ENCODE measurements around the gene KCNJ6. TPM values are rescaled to one million over a fixed set of nuclear protein-coding genes. Genes with fewer than 3 reads are reported as not detected.
"Not testable (repeated sequence)": the region's sequence is repeated elsewhere in the genome, so short reads cannot be mapped to it uniquely, and the experiment has no call there.

Gene KCNJ6
- total RNA-seq, 4 donors from 2014 or later: not detected

GRCh38 chr21:37578471-37579126 is 337.7 kb downstream of the KCNJ6 start:
- Histone ChIP-seq H3K27ac (no peak overlapping the region), H3K36me3 (no peaks in the 10 kb centered on the region), H3K4me3 (no peak overlapping the region), H3K4me1 (peaks cover 4 to 21% of the 10 kb centered on the region in 2 donors), H3K27me3 (no peaks in the 10 kb centered on the region), H3K9me3 (peaks cover 0 to 11% (median 0%) of the 10 kb centered on the region in 3 donors)
- no peak for TF ChIP-seq POLR2A (IDR thresholded peaks at IDR 0.05)
- TF ChIP-seq CTCF (IDR thresholded peaks at IDR 0.05 in 4 of 5, conservative IDR thresholded peaks at IDR 0.05 in 1 of 5): no peak
- in situ Hi-C loops (cut with MboI; ENCODE audit: low sequenced_read_pairs in 4 of 4) (no loop called here), intact Hi-C loops (cut with DNase I; ENCODE audit: low total_unique reads) (no loop called here)
- DNase-seq (no peak), ATAC-seq (no peak)

- intact Hi-C loops (cut with DNase I; ENCODE audit: low total_unique reads); H3K27me3 ChIP-seq; in situ Hi-C loops (cut with MboI; ENCODE audit: low sequenced_read_pairs in 4 of 4); H3K27ac ChIP-seq; H3K36me3 ChIP-seq; ATAC-seq; H3K4me3 ChIP-seq; DNase-seq: not testable (repeated sequence)
- peaks cover 0 to 11% (median 0%) of the 10 kb centered on the region in 3 donors for H3K9me3 ChIP-seq
- H3K4me1 ChIP-seq: peaks cover 0 to 18% of the 10 kb centered on the region in 2 donors
Observed at GRCh38 chr21:37576929-37577328, 339.3 kb downstream of the KCNJ6 start.

GRCh38 chr21:37575580-37575979 is 340.7 kb downstream of the KCNJ6 start:
- DNase-seq: no peak
- Histone ChIP-seq H3K4me1 (peaks cover 0 to 11% of the 10 kb centered on the region in 2 donors), H3K9me3 (peaks cover 0 to 11% (median 0%) of the 10 kb centered on the region in 3 donors), H3K4me3 (no peak overlapping the region), H3K36me3 (no peaks in the 10 kb centered on the region), H3K27me3 (no peaks in the 10 kb centered on the region), H3K27ac (no peak overlapping the region)
- in situ Hi-C loops (cut with MboI; ENCODE audit: low sequenced_read_pairs in 4 of 4): no loop called here
- no peak for ATAC-seq
- intact Hi-C loops (cut with DNase I; ENCODE audit: low total_unique reads): no loop called here
- TF ChIP-seq POLR2A (IDR thresholded peaks at IDR 0.05): no peak
- no peak for TF ChIP-seq CTCF (IDR thresholded peaks at IDR 0.05 in 4 of 5, conservative IDR thresholded peaks at IDR 0.05 in 1 of 5)

- H3K9me3 ChIP-seq: peaks cover 0 to 11% (median 0%) of the 10 kb centered on the region in 3 donors
- H3K4me3 ChIP-seq: no peak overlapping the region
- DNase-seq (no peak), ATAC-seq (no peak)
- intact Hi-C loops (cut with DNase I; ENCODE audit: low total_unique reads): no loop called here
- in situ Hi-C loops (cut with MboI; ENCODE audit: low sequenced_read_pairs in 4 of 4): loop anchor here in 1 of 4 donors (25.0 kb wide), 1 partner anchor 312 kb away; the partner anchor contains the start of gene VPS26C
- no peaks in the 10 kb centered on the region for H3K36me3 ChIP-seq
- H3K27ac ChIP-seq: no peak overlapping the region
- no peaks in the 10 kb centered on the region for H3K27me3 ChIP-seq
- peaks cover 0 to 5% of the 10 kb centered on the region in 2 donors for H3K4me1 ChIP-seq
- no peak for TF ChIP-seq CTCF (IDR thresholded peaks at IDR 0.05 in 4 of 5, conservative IDR thresholded peaks at IDR 0.05 in 1 of 5)
- TF ChIP-seq POLR2A (IDR thresholded peaks at IDR 0.05): no peak
Observed at GRCh38 chr21:37574751-37575150, 341.5 kb downstream of the KCNJ6 start.

- Histone ChIP-seq H3K4me3 (no peak overlapping the region), H3K36me3 (no peaks in the 10 kb centered on the region), H3K4me1 (peaks cover 0 to under 1% of the 10 kb centered on the region in 2 donors), H3K9me3 (peaks cover 0 to 11% (median 0%) of the 10 kb centered on the region in 3 donors), H3K27ac (no peak overlapping the region), H3K27me3 (no peaks in the 10 kb centered on the region)
- TF ChIP-seq POLR2A (IDR thresholded peaks at IDR 0.05) (no peak), CTCF (IDR thresholded peaks at IDR 0.05 in 4 of 5, conservative IDR thresholded peaks at IDR 0.05 in 1 of 5) (no peak)
- intact Hi-C loops (cut with DNase I; ENCODE audit: low total_unique reads) (no loop called here), in situ Hi-C loops (cut with MboI; ENCODE audit: low sequenced_read_pairs in 4 of 4) (loop anchor here in 1 of 4 donors (25.0 kb wide), 1 partner anchor 312 kb away; the partner anchor contains the start of gene VPS26C)
- DNase-seq (no peak), ATAC-seq (no peak)
Observed at GRCh38 chr21:37574316-37574715, 341.9 kb downstream of the KCNJ6 start.
